ENCODE data around the gene DAP.

GRCh38 chr5:10734037-10734709 lies 26.9 kb downstream of the DAP start:
- TF ChIP-seq TP53 (CRISPR knock-in tag; IDR thresholded peaks at IDR 0.05) (no peak), CTCF (IDR thresholded peaks at IDR 0.05) (no peak), FOXJ3 (CRISPR knock-in tag; IDR thresholded peaks at IDR 0.05; ENCODE audit: borderline replicate concordance) (no peak), PREB (CRISPR knock-in tag; IDR thresholded peaks at IDR 0.05; ENCODE audit: borderline replicate concordance) (no peak), NR2C2 (CRISPR knock-in tag; IDR thresholded peaks at IDR 0.05) (no peak), ATF3 (CRISPR knock-in tag; conservative IDR thresholded peaks at IDR 0.05) (no peak), USF1 (CRISPR knock-in tag; IDR thresholded peaks at IDR 0.05) (no peak)
